Stomach (tissue), 9 donors: ENCODE data around the gene NKAIN2. TPM values are rescaled to one million over a fixed set of nuclear protein-coding genes. Genes with fewer than 3 reads are reported as not detected.

Source experiments
- DNase-seq, 2 donors: peaks; one replicate each; pipeline versions ENCODE4 v3.0.0 to v3.0.0-alpha.2; 2013 to 2019
- H3K27ac ChIP-seq, 5 donors: fragments of 200-600 bp in 4 of 5; sonication (generic) in 4 of 5; one replicate each; pipeline ENCODE4 v1.5.1; 2013 to 2019; ENCODE audit warnings: mild to moderate bottlenecking in 1 of 5, moderate library complexity in 1 of 5
- H3K27me3 ChIP-seq, 3 donors: fragments of 200-600 bp; sonication (generic); one replicate each; pipeline ENCODE4 v1.5.1; 2017 to 2019; ENCODE audit warnings: mixed run types in 1 of 3
- H3K36me3 ChIP-seq, 4 donors: fragments of 200-600 bp; sonication (generic); 1 replicate in 3 of 4; 2 replicates in 1 of 4; pipeline ENCODE4 v1.5.1; 2016 to 2019
- H3K4me1 ChIP-seq, 4 donors: fragments of 200-600 bp; sonication (generic); one replicate each; pipeline ENCODE4 v1.5.1; 2016 to 2019
- H3K4me3 ChIP-seq, 4 donors: fragments of 200-600 bp; sonication (generic) in 3 of 4; one replicate each; pipeline ENCODE4 v1.5.1; 2016 to 2019; ENCODE audit warnings: mild to moderate bottlenecking in 1 of 4
- H3K9me3 ChIP-seq, 4 donors: fragments of 200-600 bp; sonication (generic); one replicate each; pipeline ENCODE4 v1.5.1; 2016 to 2019
- EP300 ChIP-seq: sonication (generic); formaldehyde crosslinking; IDR thresholded peaks from one replicate; pipeline ENCODE4 v1.6.1; 2017; ENCODE audit warnings: antibody characterized with exemption
- POLR2A ChIP-seq, 4 donors: fragments of 450-650 bp; IDR thresholded peaks; one replicate each; pipeline ENCODE4 v1.6.1; 2016; ENCODE audit warnings: antibody characterized with exemption in 4 of 4, control low read depth in 2 of 4, mild to moderate bottlenecking in 1 of 4, moderate library complexity in 1 of 4
- POLR2AphosphoS5 ChIP-seq, 3 donors: sonication (generic); formaldehyde crosslinking; IDR thresholded peaks; one replicate each; pipeline ENCODE4 v1.6.1; 2016; ENCODE audit warnings: antibody characterized with exemption in 3 of 3
- WGBS, 5 donors: extraction: QIAGEN DNeasy Blood & Tissue Kit in 3 of 5; methylation state at CpG; one replicate each; pipeline versions ENCODE4 v1.1.5 to v1.1.7; 2013 to 2018; 5-methylcytosine and 5-hydroxymethylcytosine counted together
- intact Hi-C: fragments of 100-400 bp; cut with DNase I; formaldehyde crosslinking; loops from one replicate; pipeline ENCODE4 v1.15.1; 2023; ENCODE audit warnings: low total_unique reads
- polyA plus RNA-seq, 3 donors: library from polyadenylated mRNA; stranded (reverse); fragments of 200-250 nt; gene quantifications; one replicate each; pipeline ENCODE4 v1.2.3, GENCODE V29; 2013
- total RNA-seq, 5 donors: library from RNA; depleted of rRNA; stranded (reverse); fragments of >200 nt; gene quantifications; one replicate each; pipeline versions ENCODE4 v1.1.0 to v1.2.3, GENCODE V29; 2014 to 2016
- TF ChIP-seq, protein P1 (sequence below), 7 experiments: fragments of 450-650 bp in 4 of 7; fragments of 200-600 bp in 3 of 7; sonication (generic) in 3 of 7; IDR thresholded peaks; one replicate each; pipeline ENCODE4 v1.5.1; 2016 to 2019; ENCODE audit warnings: antibody characterized with exemption in 7 of 7, control low read depth in 2 of 7, mild to moderate bottlenecking in 1 of 7
- donor health status: healthy with polysubstance abuse.
- donor health status: Bipolar disorder and iron deficiency.
- donor health status: healthy.

Gene NKAIN2
- total and polyA plus RNA-seq, 8 donors, result 0.13 to 9.6 (median 1.5) TPM; not detected in 5

DNA sequence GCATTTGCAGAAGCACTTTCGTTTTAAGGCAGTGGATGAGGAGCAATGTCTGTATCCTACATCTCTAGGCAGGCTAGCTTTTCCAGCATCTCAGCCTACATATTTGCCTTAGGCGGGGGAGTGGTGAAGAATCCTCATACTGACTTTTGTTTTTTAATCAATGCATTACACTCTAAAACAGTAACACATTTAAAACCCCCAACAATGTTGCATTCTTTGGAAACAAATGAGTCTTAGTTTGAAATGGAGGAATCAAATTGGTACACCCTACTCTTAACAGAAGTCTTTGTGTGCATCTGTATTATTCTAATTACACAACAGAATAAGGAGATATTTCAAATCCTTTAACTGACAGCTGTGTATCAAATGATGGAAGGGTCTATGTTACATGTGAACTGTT is 9.0 kb downstream of the NKAIN2 start:
- no peak for TF ChIP-seq POLR2AphosphoS5 (IDR thresholded peaks at IDR 0.05)
- no peak for TF ChIP-seq EP300
- TF ChIP-seq POLR2A (IDR thresholded peaks at IDR 0.05), result no peak
- TF ChIP-seq, protein P1, sequence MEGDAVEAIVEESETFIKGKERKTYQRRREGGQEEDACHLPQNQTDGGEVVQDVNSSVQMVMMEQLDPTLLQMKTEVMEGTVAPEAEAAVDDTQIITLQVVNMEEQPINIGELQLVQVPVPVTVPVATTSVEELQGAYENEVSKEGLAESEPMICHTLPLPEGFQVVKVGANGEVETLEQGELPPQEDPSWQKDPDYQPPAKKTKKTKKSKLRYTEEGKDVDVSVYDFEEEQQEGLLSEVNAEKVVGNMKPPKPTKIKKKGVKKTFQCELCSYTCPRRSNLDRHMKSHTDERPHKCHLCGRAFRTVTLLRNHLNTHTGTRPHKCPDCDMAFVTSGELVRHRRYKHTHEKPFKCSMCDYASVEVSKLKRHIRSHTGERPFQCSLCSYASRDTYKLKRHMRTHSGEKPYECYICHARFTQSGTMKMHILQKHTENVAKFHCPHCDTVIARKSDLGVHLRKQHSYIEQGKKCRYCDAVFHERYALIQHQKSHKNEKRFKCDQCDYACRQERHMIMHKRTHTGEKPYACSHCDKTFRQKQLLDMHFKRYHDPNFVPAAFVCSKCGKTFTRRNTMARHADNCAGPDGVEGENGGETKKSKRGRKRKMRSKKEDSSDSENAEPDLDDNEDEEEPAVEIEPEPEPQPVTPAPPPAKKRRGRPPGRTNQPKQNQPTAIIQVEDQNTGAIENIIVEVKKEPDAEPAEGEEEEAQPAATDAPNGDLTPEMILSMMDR (IDR thresholded peaks at IDR 0.05), result no peak
- Histone ChIP-seq H3K9me3 (no peaks in the 10 kb centered on the region), H3K4me3 (no peak overlapping the region), H3K27ac (no peak overlapping the region), H3K27me3 (peaks cover 0 to 5% (median 0%) of the 10 kb centered on the region in 3 donors), H3K36me3 (no peaks in the 10 kb centered on the region), H3K4me1 (no peaks in the 10 kb centered on the region)
- WGBS, 5 donors, result 60 to 69% (median 67%) methylated on average over 2 of the region's 2 CpGs
- intact Hi-C loops, result no loop called here
- no peak for DNase-seq

DNA sequence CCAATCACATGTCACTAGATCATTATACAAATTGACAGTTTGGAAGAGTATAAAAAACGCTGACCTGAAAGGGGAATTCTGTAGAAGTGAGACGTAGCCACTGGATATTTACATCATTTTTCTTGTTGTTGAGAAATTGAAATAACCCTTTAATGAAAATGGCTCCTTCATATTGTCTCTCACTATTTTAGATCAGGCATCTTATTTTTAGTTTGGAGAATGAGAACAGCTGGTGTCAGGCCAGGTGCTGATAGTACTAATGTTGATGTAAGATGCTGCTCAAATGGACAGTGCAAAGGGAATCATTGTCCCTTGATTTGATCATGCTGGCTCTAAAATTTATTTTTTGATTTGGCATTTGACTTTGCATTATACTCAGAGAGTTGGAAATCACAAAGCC is 17.4 kb downstream of the NKAIN2 start:
- Histone ChIP-seq H3K27ac (no peak overlapping the region), H3K27me3 (no peaks in the 10 kb centered on the region), H3K4me1 (no peaks in the 10 kb centered on the region), H3K36me3 (no peaks in the 10 kb centered on the region), H3K4me3 (no peak overlapping the region), H3K9me3 (no peaks in the 10 kb centered on the region)
- no peak for DNase-seq
- TF ChIP-seq POLR2A (IDR thresholded peaks at IDR 0.05) (no peak), EP300 (no peak), POLR2AphosphoS5 (IDR thresholded peaks at IDR 0.05) (no peak)
- TF ChIP-seq, protein P1 (IDR thresholded peaks at IDR 0.05), result no peak
- WGBS, 5 donors, result 83 to 90% (median 88%) methylated on average over 2 of the region's 2 CpGs
- intact Hi-C loops, result no loop called here

DNA sequence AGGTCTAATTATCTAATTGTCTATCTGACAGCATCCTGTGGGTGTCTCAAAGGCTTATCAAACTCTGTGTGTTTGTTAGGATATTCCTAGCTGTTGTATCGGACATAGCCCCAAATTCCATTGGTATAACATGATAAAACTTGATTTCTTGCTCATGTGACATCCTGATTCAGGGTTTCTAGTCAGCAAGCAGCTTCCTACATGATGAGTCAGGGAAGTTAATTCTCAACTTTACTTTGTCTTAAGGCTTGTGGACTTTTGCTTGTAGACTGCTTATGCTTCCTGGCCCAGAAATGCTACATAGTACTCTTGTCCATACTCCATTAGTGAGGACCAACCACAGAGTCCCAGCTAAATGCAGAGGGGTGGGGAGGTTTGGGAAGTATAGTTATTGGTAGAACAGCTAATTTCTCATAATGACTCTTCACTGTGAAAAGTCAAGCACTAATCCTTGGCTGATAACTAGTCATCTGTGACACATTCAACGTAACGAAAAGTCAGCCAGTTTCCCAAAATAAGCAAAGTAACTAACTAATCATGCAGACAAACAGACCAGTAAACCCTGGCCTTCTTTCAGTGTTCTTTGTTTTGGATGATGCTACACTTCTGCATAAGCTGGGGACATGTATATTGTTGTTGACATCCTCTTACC is 25.8 kb downstream of the NKAIN2 start:
- DNase-seq, result no peak

DNA sequence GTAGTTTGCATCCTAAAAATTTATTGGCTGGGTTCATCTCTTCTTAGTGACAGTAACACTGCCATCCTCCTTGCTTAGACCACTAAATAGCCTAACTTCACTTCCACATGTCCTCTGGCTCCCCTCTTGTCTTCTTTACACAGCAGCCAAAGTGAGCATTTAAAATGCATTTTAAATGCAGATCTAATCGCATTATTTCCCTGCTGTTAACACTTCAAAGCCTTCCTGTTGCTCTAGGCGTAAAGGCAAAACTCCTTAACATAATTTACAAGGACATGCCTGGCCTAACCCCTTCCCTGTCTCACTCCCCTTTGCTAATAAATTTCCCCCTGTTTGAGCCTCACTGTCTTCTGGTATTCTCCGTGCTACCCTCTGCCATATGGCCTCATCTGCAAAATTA is 26.5 kb downstream of the NKAIN2 start:
- intact Hi-C loops, result no loop called here

More for the DNA sequence above, 25.8 kb downstream of the NKAIN2 start:
- H3K27me3 ChIP-seq, result no peaks in the 10 kb centered on the region
- no peak overlapping the region for H3K27ac ChIP-seq
- no peaks in the 10 kb centered on the region for H3K9me3 ChIP-seq
- WGBS, 5 donors, result 55 to 74% (median 65%) methylated on average over 3 of the region's 3 CpGs
- no peaks in the 10 kb centered on the region for H3K36me3 ChIP-seq
- no peaks in the 10 kb centered on the region for H3K4me1 ChIP-seq
- TF ChIP-seq POLR2A (IDR thresholded peaks at IDR 0.05), result no peak
- TF ChIP-seq EP300, result no peak
- TF ChIP-seq POLR2AphosphoS5 (IDR thresholded peaks at IDR 0.05), result no peak
- TF ChIP-seq, protein P1 (IDR thresholded peaks at IDR 0.05), result no peak
- H3K4me3 ChIP-seq, result no peak overlapping the region
- intact Hi-C loops, result no loop called here

More for the DNA sequence above, 26.5 kb downstream of the NKAIN2 start:
- H3K4me1 ChIP-seq, result no peaks in the 10 kb centered on the region
- WGBS, 5 donors, result 18 to 32% (median 23%) methylated on average over 3 of the region's 3 CpGs
- no peaks in the 10 kb centered on the region for H3K9me3 ChIP-seq
- H3K27me3 ChIP-seq, result no peaks in the 10 kb centered on the region
- no peak overlapping the region for H3K27ac ChIP-seq
- H3K36me3 ChIP-seq, result no peaks in the 10 kb centered on the region
- DNase-seq, result no peak
- TF ChIP-seq, protein P1 (IDR thresholded peaks at IDR 0.05), result no peak
- no peak for TF ChIP-seq POLR2A (IDR thresholded peaks at IDR 0.05)
- TF ChIP-seq POLR2AphosphoS5 (IDR thresholded peaks at IDR 0.05), result no peak
- no peak for TF ChIP-seq EP300
- H3K4me3 ChIP-seq, result no peak overlapping the region
